ENCODE data around the gene WDR93. TPM values are rescaled to one million over a fixed set of nuclear protein-coding genes. Genes with fewer than 3 reads are reported as not detected.
"Not testable (repeated sequence)": the region's sequence is repeated elsewhere in the genome, so short reads cannot be mapped to it uniquely, and the experiment has no call there.

The WDR93 gene
- total RNA-seq, 2 donors from 2014 or later, result not detected

DNA sequence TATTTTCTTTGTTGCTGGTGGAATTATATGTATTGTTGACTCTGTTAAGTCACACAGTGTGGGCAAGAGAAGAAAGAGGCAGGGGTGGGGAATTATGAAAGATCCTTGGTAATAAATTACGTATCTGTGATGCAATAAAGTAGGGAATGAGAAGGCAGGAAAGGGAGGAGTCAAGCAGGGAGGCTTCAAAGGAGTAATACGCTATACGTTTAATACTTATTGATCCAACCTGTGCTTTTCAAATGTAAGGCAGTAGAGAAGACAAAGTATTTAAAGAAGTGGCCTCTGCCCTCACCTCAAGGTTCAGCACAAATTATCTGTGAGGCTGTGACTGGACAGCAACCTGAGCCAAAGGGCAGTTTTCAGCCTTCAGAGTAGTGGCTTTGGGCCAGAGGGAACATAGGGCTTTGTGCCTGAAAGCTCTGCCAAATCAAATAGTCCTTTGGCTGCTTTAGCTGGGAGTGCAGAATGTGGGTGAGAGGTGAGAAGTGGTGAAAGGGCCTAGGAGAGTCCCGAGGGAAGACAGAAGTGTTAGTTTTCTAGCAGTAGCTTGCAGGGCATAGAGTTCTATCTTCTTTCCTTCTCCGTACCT is 10.2 kb upstream of the WDR93 start:
- peak; percentile 98 for ATAC-seq (ENCODE audit: insufficient number of reproducible peaks, low FRiP score, low read depth)
- Histone ChIP-seq H3K27ac (peak overlapping the region; percentile 40 to 48), H3K9me3 (no peaks in the 10 kb centered on the region), H3K36me3 (peaks cover 17% of the 10 kb centered on the region), H3K4me3 (no peak overlapping the region), H3K27me3 (replicated peaks; ENCODE audit: insufficient read depth) (no peaks in the 10 kb centered on the region), H3K4me1 (ENCODE audit: control insufficient read depth in 1 of 2, low read depth in 2 of 2) (peaks cover 16 to 35% of the 10 kb centered on the region in 2 donors)
- no peak for DNase-seq (ENCODE audit: low spot score)
- TF ChIP-seq, protein P1, sequence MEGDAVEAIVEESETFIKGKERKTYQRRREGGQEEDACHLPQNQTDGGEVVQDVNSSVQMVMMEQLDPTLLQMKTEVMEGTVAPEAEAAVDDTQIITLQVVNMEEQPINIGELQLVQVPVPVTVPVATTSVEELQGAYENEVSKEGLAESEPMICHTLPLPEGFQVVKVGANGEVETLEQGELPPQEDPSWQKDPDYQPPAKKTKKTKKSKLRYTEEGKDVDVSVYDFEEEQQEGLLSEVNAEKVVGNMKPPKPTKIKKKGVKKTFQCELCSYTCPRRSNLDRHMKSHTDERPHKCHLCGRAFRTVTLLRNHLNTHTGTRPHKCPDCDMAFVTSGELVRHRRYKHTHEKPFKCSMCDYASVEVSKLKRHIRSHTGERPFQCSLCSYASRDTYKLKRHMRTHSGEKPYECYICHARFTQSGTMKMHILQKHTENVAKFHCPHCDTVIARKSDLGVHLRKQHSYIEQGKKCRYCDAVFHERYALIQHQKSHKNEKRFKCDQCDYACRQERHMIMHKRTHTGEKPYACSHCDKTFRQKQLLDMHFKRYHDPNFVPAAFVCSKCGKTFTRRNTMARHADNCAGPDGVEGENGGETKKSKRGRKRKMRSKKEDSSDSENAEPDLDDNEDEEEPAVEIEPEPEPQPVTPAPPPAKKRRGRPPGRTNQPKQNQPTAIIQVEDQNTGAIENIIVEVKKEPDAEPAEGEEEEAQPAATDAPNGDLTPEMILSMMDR (IDR thresholded peaks at IDR 0.05), result no peak

DNA sequence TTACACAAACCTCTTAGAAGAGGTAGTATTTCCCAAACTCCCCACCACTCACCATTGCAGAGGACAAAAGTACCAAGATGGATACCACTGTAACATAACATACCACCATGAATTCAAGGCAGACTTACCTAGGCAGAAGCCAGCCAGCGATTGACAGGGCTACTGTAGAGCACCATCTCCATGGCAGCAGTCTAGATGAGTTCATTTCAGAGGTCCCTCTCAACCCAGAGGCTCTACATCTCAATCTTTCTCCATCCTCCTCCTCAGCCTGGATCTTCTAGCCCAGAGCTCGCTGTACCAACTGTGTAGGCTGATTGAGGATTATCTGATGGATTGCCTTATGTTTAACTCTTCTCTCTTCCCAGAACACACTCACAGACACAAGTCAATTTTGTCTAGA is 9.5 kb upstream of the WDR93 start:
- DNase-seq (ENCODE audit: low spot score) (no peak), ATAC-seq (ENCODE audit: insufficient number of reproducible peaks, low FRiP score, low read depth) (no peak)
- Histone ChIP-seq H3K27me3 (replicated peaks; ENCODE audit: insufficient read depth) (no peaks in the 10 kb centered on the region), H3K27ac (peak overlapping the region; percentile 40 to 48), H3K36me3 (peaks cover 17% of the 10 kb centered on the region), H3K4me3 (no peak overlapping the region), H3K4me1 (ENCODE audit: control insufficient read depth in 1 of 2, low read depth in 2 of 2) (peaks cover 21 to 43% of the 10 kb centered on the region in 2 donors), H3K9me3 (no peaks in the 10 kb centered on the region)
- TF ChIP-seq, protein P1 (IDR thresholded peaks at IDR 0.05), result no peak

DNA sequence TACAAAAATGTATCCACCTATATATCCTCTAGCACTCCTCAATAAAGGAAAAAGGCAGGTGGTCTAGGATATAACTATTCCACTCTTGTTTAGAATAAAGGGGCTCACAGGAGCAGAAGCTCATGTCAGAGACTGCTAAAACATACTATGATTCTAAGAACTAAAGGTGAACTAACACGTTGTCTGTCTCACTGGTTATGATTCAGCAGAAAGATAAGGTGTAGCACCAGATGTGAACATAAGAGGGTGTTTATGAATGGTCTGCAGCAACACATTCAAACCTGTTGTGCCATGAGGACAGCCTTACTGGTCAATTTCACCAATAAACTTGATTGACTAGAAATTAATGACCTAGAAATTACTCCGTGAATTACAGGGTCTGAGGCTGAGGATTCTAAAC is 4.6 kb upstream of the WDR93 start:
- H3K36me3 ChIP-seq, result peaks cover 17% of the 10 kb centered on the region
- H3K27ac ChIP-seq, result peak overlapping the region; percentile 58 to 65
- no peak overlapping the region for H3K4me3 ChIP-seq
- DNase-seq (ENCODE audit: low spot score) (no peak), ATAC-seq (ENCODE audit: insufficient number of reproducible peaks, low FRiP score, low read depth) (no peak)
- peaks cover 23 to 55% of the 10 kb centered on the region in 2 donors for H3K4me1 ChIP-seq (ENCODE audit: control insufficient read depth in 1 of 2, low read depth in 2 of 2)
- no peaks in the 10 kb centered on the region for H3K9me3 ChIP-seq
- H3K27me3 ChIP-seq (replicated peaks; ENCODE audit: insufficient read depth), result no peaks in the 10 kb centered on the region
- TF ChIP-seq, protein P1 (IDR thresholded peaks at IDR 0.05), result no peak

DNA sequence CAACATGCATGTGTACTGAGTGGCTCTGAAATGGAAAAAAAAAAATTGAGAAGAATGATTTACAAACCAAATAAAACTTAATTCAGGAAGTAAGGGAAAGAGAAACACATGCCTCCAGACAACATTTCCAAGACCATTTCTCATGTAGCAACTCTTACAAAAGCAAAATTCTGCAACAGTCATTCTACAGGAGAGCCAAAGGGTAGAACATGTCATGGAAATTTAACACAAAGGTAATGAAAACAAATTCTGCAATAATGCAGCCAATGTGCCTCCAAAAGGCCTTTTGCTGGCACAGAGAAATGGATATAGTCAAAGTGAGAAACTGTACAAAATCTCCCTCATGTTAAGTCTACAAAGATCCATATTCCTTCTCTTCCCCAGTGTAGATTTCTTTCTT is 4.1 kb upstream of the WDR93 start:
- Histone ChIP-seq H3K36me3 (peaks cover 17% of the 10 kb centered on the region), H3K4me3 (no peak overlapping the region), H3K4me1 (ENCODE audit: control insufficient read depth in 1 of 2, low read depth in 2 of 2) (peaks cover 19 to 51% of the 10 kb centered on the region in 2 donors), H3K27me3 (replicated peaks; ENCODE audit: insufficient read depth) (no peaks in the 10 kb centered on the region), H3K9me3 (no peaks in the 10 kb centered on the region), H3K27ac (peak overlapping the region; percentile 65 to 80)
- TF ChIP-seq, protein P1 (IDR thresholded peaks at IDR 0.05), result no peak
- ATAC-seq (ENCODE audit: insufficient number of reproducible peaks, low FRiP score, low read depth), result no peak
- no peak for DNase-seq (ENCODE audit: low spot score)

DNA sequence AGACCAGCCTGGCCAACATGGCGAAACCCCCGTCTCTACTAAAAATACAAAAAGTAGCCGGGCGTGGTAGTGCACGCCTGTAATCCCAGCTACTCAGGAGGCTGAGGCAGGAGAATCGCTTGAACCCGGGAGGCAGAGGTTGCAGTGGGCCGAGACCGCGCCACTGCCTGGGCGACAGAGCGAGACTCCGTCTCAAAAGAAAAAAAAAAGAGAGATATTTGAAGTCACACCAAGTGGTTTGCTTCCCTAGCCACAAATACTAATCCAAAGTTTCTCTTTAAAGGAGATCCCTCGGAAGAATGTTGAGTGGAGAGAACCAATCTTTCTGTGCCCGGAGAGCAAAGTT is 708 bp upstream of the WDR93 start:
- not testable (repeated sequence) for H3K9me3 ChIP-seq; H3K27me3 ChIP-seq (replicated peaks; ENCODE audit: insufficient read depth); DNase-seq (ENCODE audit: low spot score); H3K36me3 ChIP-seq
- H3K27ac ChIP-seq, result peak overlapping the region in 1 of 2 donors; percentile 58
- ATAC-seq (ENCODE audit: insufficient number of reproducible peaks, low FRiP score, low read depth), result peak; percentile 32
- peak overlapping the region; percentile 89 for H3K4me3 ChIP-seq
- H3K4me1 ChIP-seq (ENCODE audit: control insufficient read depth in 1 of 2, low read depth in 2 of 2), result peaks cover 15 to 43% of the 10 kb centered on the region in 2 donors

DNA sequence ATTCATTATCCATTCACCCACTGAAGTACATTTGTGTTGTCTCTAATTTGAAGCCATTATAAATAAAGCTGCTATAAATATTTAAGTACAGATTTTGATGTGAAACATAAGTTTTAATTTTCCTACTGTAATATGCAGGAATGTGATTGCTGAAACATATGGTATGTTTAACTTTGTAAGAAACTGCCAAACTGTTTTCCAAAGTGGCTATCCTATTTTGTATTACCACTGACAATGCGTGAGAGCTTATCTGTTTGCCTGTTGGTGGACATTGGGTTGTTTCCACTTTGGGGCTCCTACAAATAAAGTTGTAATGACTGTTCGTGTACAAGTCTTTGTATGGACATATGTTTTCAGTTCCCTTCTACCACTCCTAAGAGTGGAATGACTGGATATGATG is 2.5 kb downstream of the WDR93 start:
- TF ChIP-seq, protein P1 (IDR thresholded peaks at IDR 0.05), result no peak
- DNase-seq (ENCODE audit: low spot score) (no peak), ATAC-seq (ENCODE audit: insufficient number of reproducible peaks, low FRiP score, low read depth) (no peak)

More for the DNA sequence above, 2.5 kb downstream of the WDR93 start:
- Histone ChIP-seq H3K4me1 (ENCODE audit: control insufficient read depth in 1 of 2, low read depth in 2 of 2) (peaks cover 6 to 22% of the 10 kb centered on the region in 2 donors), H3K27ac (no peak overlapping the region), H3K27me3 (replicated peaks; ENCODE audit: insufficient read depth) (no peaks in the 10 kb centered on the region), H3K4me3 (no peak overlapping the region), H3K36me3 (no peaks in the 10 kb centered on the region), H3K9me3 (no peaks in the 10 kb centered on the region)

Measured in thoracic aorta (tissue), 2 donors.